Nephron progenitor cell (in vitro differentiated cells): Measurements from ENCODE around the gene ROGDI.

Source experiments
- DNase-seq: peaks from one replicate; pipeline ENCODE4 v3.0.0; 2021
- H3K27ac Mint-ChIP-seq: 2 replicates; pipeline ENCODE4 v1.8.0; 2021; ENCODE audit warnings: mild to moderate bottlenecking, moderate library complexity, mixed read lengths
- H3K27me3 Mint-ChIP-seq: 2 replicates; pipeline ENCODE4 v1.8.0; 2021; ENCODE audit warnings: mild to moderate bottlenecking, low read depth, mixed read lengths; ENCODE audit not compliant: poor library complexity
- H3K36me3 Mint-ChIP-seq: 2 replicates; pipeline ENCODE4 v1.8.0; 2021; ENCODE audit warnings: low read depth, mixed read lengths
- H3K4me1 Mint-ChIP-seq: 2 replicates; pipeline ENCODE4 v1.8.0; 2021; ENCODE audit warnings: mixed read lengths
- H3K4me3 Mint-ChIP-seq: 2 replicates; pipeline ENCODE4 v1.8.0; 2021; ENCODE audit warnings: mild to moderate bottlenecking, moderate library complexity, mixed read lengths
- H3K9me3 Mint-ChIP-seq: 2 replicates; pipeline ENCODE4 v1.8.0; 2021; ENCODE audit warnings: mild to moderate bottlenecking, moderate library complexity, mixed read lengths
- CTCF ChIP-seq: fragments of 200-600 bp; sonication (generic); IDR thresholded peaks from 2 replicates; pipeline ENCODE4 v1.5.0; 2021; ENCODE audit warnings: antibody characterized with exemption

ROGDI gene

DNA sequence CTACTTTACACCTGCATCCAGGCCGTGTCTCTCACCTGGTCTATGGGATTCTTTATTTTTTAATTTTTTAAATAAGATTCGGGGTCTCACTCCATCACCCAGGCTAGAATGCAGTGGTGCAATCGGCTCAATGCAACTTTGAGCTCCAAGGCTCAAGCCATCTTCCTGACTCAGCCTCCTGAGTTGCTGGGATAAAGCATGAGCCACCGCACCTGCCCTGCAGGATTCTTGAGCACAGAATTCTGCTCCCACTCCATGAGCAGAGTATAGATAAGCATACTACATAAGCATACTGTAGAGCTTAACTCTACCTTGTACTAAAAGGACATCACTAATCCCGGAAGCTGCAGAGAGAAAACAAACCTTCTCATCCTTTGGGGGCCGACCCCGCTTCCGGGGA is 29.2 kb upstream of the ROGDI start:
- TF ChIP-seq CTCF, result no peak
- H3K4me3 Mint-ChIP-seq, result no peak overlapping the region
- no peaks in the 10 kb centered on the region for H3K9me3 Mint-ChIP-seq
- no peak overlapping the region for H3K27ac Mint-ChIP-seq
- no peaks in the 10 kb centered on the region for H3K4me1 Mint-ChIP-seq
- DNase-seq, result no peak
- H3K36me3 Mint-ChIP-seq, result peaks cover 61% of the 10 kb centered on the region
- H3K27me3 Mint-ChIP-seq, result no peaks in the 10 kb centered on the region

DNA sequence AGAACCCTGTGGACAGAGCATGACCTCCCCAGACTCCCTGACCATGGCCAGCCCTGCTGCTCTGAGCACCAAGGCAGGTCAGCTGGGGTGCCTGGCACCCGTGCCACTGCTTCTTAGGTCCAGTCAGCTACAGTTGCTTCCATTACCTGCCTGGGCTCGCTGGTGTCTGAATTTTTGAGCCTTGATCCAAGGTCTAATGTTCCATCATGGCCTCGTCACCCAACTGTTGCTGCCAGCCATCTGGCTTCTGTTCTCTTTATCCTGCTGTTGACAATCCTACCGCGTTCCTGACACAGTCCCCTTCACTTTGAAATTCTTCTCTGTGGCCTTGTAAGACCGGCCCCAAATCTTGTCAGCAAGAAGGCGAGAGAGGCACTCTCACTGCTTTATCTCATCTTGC is 28.0 kb upstream of the ROGDI start:
- Mint-ChIP-seq H3K36me3 (peaks cover 56% of the 10 kb centered on the region), H3K4me3 (no peak overlapping the region), H3K27me3 (no peaks in the 10 kb centered on the region), H3K9me3 (no peaks in the 10 kb centered on the region), H3K4me1 (no peaks in the 10 kb centered on the region), H3K27ac (peak overlapping the region; percentile 0)
- no peak for TF ChIP-seq CTCF
- no peak for DNase-seq

DNA sequence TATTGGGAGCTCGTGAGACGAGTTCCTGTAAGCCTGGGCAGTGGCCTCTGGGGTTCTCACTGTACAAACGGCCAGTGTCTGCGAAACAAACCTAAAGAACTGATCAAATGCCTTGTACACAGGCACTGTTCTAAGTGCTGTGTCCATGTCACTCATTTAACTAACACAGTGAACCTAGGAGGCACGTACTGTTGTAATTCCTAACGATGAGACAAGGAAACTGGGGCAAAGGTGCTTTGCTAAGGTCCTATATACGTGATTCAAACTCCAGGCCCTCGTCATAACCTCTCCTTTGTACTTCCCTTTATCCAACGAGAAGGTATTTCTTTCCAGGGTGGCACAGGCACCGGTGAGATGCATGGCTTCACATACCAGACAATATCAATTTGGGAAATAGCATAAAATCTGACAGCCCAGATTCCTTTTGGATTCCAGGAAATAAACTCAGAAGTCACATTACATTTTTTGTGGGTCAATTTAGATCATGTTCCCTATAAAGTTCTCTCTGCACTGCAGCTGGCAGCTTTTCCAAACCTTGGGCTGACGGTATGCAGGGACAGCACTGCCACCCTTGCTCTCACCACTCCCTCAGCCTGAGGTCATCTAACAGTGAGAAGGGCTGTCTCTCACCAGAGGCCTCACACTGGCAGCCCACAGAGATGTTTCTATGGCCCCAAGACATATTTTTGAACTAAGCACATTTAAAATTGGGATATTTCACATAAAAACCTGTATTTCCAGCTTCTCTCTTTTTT is 26.3 kb upstream of the ROGDI start:
- no peak overlapping the region for H3K27ac Mint-ChIP-seq
- no peak overlapping the region for H3K4me3 Mint-ChIP-seq

GRCh38 chr16:4826980-4827379 is 24.5 kb upstream of the ROGDI start:
- no peaks in the 10 kb centered on the region for H3K27me3 Mint-ChIP-seq
- TF ChIP-seq CTCF, result no peak
- H3K9me3 Mint-ChIP-seq, result no peaks in the 10 kb centered on the region
- no peak overlapping the region for H3K27ac Mint-ChIP-seq
- H3K4me1 Mint-ChIP-seq, result no peaks in the 10 kb centered on the region
- H3K36me3 Mint-ChIP-seq, result peaks cover 60% of the 10 kb centered on the region
- H3K4me3 Mint-ChIP-seq, result no peak overlapping the region
- DNase-seq, result no peak

More for the DNA sequence above, 26.3 kb upstream of the ROGDI start:
- H3K27me3 Mint-ChIP-seq, result no peaks in the 10 kb centered on the region
- H3K36me3 Mint-ChIP-seq, result peaks cover 63% of the 10 kb centered on the region
- H3K9me3 Mint-ChIP-seq, result no peaks in the 10 kb centered on the region
- no peak for DNase-seq
- no peak for TF ChIP-seq CTCF
- no peaks in the 10 kb centered on the region for H3K4me1 Mint-ChIP-seq

GRCh38 chr16:4826526-4826925 is 24.1 kb upstream of the ROGDI start:
- H3K9me3 Mint-ChIP-seq, result no peaks in the 10 kb centered on the region
- H3K4me3 Mint-ChIP-seq, result no peak overlapping the region
- no peak for TF ChIP-seq CTCF
- no peaks in the 10 kb centered on the region for H3K27me3 Mint-ChIP-seq
- H3K36me3 Mint-ChIP-seq, result peaks cover 61% of the 10 kb centered on the region
- no peaks in the 10 kb centered on the region for H3K4me1 Mint-ChIP-seq
- no peak overlapping the region for H3K27ac Mint-ChIP-seq
- DNase-seq, result no peak

DNA sequence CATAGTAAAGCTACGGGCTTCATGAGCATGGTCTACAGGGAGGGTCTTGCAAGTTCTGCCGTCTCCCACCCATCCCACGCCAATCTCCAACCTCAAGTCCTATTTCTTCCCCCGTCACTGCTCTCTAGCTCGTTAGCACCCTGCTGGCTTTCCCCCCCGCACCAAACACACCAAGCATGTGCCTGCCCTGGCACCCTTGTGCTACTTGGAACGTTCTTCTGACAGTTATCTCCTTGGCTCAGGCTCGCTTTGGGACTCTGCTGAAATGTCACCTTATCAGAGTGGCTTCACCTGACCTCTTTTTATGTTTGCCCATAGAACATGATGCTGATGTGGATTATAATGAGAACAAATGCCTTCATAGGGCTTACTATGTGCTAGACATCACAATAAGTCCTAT is 22.8 kb upstream of the ROGDI start:
- Mint-ChIP-seq H3K4me1 (no peaks in the 10 kb centered on the region), H3K27ac (peak overlapping the region; percentile 12), H3K27me3 (no peaks in the 10 kb centered on the region), H3K4me3 (no peak overlapping the region), H3K9me3 (no peaks in the 10 kb centered on the region), H3K36me3 (peaks cover 62% of the 10 kb centered on the region)
- TF ChIP-seq CTCF, result no peak
- no peak for DNase-seq
